ENCODE data around the gene TUFT1. TPM values are rescaled to one million over a fixed set of nuclear protein-coding genes. Genes with fewer than 3 reads are reported as not detected.

Gene TUFT1
- polyA plus RNA-seq, 1 donor = 9.5 TPM

GRCh38 chr1:151537112-151537511 is 3.0 kb upstream of the TUFT1 start:
- DNase-seq (ENCODE audit: low read depth) = no peak

- peak; percentile 28 for DNase-seq (ENCODE audit: low read depth)
Measured at GRCh38 chr1:151539321-151540020, 638 bp upstream of the TUFT1 start.

DNA sequence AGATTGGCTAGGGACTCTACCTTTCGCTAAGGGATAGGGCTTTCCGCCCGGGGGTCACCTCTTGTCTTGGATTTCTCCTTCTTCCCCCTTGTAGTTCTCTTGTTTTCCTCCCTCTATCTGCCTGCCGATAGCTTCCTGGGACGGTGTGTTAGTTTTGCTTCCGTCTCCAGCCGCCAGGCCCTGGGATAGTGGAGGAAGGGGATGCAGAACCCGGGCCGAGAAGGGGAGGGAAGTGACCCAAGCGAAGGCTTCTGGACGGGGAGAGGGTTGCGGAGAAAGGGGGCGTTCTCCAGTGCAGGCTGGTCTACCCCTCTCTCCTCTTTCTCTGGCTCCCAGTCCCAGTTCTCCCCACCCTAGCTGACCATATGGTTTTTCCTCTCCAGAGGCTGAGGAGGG is 871 bp downstream of the TUFT1 start:
- DNase-seq (ENCODE audit: low read depth) = no peak

DNA sequence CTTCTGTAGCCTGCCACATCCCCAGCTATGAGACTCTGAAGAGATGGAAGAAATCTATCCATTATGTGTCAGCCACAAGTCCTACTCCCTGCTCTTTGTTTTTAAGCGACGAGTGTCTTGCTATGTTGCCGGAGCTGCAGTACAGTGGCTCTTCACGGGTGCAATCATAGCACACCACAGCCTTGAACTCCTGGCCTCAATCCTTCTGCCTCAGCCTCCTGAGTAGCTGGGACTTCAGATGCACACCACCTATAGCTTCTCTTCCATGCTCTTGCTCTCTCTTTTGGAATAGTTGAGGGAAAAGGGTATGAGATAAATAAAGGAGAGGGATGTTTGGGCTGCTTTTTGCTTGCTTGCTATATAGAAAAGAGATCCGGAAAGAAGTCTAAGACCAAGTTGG is 1.6 kb downstream of the TUFT1 start:
- DNase-seq (ENCODE audit: low read depth) = no peak

DNA sequence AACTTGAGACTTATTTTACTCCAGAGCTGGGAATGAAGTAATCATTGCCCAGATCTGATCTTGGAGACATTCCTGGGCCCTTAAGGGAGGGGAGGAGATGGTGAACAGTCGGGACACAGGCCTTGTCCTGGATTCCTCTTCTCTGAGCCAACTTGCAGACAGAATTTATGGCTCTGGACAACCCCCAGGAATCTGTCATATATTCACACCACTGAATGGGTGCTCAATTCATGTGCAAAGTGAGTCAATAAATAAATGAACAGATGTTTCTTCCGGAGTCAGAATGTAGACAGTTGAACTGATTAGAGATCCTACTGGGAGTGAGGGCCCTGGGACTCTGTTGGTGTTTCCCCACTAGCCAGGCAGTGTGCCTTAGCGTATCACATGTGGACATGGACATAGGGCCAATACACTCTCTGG is 2.6 kb downstream of the TUFT1 start:
- no peak for DNase-seq (ENCODE audit: low read depth)

DNA sequence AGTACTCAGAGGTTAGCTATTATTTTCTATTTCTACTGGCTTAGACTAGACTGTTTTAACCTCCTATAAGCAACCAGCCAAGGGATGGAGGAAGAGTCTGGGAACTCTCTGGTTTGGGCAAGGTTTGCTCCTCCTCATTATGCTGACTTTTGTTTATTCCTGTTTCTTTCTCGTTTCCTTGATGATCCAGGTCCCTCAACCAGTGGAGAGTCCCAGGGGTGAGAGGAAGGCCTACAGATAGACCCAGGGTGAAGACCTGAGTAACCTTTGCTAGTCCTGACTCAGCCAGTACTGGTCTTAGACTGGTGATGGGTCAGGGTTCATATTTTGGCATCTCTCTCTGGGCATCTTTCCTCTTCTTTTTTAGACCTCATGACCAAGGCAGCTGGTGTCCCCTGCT is 5.4 kb downstream of the TUFT1 start:
- no peak for DNase-seq (ENCODE audit: low read depth)

DNA sequence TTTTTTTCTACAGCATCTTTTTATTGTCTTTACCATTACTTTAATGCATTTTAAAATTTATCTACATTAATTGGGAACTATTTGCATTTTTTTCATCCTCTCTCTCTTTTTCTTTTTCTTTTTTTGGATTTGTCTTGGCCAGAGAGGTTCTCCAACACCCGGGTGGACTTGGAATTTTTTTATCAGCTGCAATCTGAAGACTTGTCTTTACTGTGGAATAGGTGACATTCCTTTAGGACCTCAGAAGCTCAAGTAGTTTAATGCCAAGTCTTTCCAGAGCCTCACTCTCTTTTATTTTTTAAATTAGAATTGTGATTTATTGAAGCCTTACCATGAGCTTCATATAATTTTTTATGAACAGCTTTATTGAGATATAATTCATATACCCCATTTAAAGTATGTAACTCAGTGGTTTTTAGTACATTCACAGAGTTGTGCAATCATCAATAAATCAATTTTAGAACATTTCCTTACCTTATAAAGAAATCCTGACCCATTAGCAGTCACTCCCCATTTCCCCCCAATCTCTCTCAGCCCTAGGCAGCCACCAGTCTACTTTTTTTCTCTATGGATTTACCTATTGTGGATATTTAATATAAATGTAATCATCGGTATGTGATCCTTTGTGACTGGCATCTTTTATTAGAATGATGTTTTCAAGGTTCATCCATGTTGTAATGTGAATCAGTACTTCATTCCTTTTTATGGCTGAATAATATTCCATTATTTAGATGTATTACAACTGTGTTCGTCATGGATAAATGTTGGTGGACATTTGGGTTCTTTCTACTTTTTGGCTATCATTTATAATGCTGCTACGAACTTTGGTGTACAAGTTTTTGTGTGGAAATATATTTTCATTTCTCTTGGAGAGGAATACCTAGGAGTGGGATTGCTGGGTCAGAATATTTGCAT is 6.2 kb downstream of the TUFT1 start:
- no peak for DNase-seq (ENCODE audit: low read depth)

GRCh38 chr1:151547119-151547899 is 7.2 kb downstream of the TUFT1 start:
- DNase-seq (ENCODE audit: low read depth) = no peak

DNA sequence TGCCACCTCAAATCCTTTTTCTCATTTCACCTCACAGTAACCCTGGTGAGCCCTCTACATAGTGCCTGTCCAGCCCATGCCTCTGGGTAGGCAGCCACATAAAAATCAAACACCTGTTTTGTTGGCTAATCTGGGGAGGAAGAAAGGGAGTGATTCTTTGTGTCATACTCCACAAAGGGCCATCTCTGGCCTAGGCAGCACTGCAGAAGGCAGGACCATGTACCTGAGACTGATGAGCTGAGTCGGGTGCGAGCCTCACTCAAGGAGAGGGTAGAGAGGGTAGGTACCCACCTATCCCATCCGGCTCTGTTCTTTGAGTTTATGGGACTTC is 7.8 kb downstream of the TUFT1 start:
- DNase-seq (ENCODE audit: low read depth) = no peak

- no peak for DNase-seq (ENCODE audit: low read depth)
Measured at GRCh38 chr1:151549199-151549598, 9.1 kb downstream of the TUFT1 start.

- no peak for DNase-seq (ENCODE audit: low read depth)
Measured at GRCh38 chr1:151553659-151554058, 13.6 kb downstream of the TUFT1 start.

DNA sequence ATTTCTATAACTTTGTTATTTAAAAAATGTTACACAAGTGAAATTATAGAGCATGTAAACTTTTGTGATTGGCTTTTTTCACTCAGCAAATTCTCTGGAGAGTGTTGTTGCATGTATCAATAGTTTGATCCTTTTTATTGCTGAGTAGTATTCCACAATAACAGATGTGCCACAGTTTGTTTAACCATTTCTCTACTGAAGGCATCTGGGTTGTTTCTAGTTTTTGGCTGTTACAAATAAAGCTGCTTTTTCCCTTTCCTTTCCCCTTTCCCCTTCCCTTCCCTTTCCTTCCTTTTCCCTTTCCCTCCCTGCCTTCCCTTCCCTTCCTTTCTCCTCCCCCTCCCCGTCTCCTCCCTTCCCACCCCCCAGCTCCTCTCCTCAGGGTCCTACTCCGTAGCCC is 15.9 kb downstream of the TUFT1 start:
- DNase-seq (ENCODE audit: low read depth) = no peak

GRCh38 chr1:151562661-151563060 is 22.6 kb downstream of the TUFT1 start:
- no peak for DNase-seq (ENCODE audit: low read depth)

- no peak for DNase-seq (ENCODE audit: low read depth)
Measured at GRCh38 chr1:151563376-151563775, 23.3 kb downstream of the TUFT1 start.

DNA sequence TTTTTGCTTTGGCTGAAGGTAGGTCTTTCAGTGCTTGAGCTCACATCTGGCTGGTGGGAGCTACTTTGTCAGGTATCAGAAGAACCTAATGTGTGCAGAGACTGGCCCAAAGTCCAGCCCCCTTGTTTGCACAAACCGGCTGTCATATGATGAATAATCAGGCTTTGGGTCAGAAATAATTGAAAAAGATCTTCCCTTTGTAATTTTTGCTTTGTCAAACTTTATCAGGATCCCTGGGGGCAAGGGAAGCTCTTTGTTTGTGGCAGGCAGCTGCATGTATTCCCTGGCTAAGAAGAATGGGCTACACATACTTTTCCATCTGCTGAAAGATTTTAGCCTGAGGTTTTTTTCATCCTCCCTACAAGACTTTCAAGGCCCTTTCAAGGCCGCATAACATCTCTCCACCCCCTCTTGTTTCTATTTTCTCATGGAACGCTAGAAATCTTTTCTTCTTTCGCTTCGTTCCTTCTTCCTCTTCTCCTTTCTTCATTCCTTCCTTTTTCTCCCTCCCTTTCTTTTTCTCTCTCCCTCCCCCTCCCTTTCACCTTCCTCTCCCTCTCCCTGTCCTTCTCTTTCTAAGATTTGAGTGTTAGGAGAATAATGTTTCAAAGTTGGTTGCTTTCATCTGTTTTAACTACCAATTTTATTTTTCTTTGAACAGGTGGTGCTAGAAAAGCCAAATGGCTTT is 25.5 kb downstream of the TUFT1 start:
- DNase-seq (ENCODE audit: low read depth) = no peak

GRCh38 chr1:151568626-151569088 is 28.5 kb downstream of the TUFT1 start:
- no peak for DNase-seq (ENCODE audit: low read depth)

GRCh38 chr1:151570819-151571218 is 30.7 kb downstream of the TUFT1 start:
- DNase-seq (ENCODE audit: low read depth) = no peak

DNA sequence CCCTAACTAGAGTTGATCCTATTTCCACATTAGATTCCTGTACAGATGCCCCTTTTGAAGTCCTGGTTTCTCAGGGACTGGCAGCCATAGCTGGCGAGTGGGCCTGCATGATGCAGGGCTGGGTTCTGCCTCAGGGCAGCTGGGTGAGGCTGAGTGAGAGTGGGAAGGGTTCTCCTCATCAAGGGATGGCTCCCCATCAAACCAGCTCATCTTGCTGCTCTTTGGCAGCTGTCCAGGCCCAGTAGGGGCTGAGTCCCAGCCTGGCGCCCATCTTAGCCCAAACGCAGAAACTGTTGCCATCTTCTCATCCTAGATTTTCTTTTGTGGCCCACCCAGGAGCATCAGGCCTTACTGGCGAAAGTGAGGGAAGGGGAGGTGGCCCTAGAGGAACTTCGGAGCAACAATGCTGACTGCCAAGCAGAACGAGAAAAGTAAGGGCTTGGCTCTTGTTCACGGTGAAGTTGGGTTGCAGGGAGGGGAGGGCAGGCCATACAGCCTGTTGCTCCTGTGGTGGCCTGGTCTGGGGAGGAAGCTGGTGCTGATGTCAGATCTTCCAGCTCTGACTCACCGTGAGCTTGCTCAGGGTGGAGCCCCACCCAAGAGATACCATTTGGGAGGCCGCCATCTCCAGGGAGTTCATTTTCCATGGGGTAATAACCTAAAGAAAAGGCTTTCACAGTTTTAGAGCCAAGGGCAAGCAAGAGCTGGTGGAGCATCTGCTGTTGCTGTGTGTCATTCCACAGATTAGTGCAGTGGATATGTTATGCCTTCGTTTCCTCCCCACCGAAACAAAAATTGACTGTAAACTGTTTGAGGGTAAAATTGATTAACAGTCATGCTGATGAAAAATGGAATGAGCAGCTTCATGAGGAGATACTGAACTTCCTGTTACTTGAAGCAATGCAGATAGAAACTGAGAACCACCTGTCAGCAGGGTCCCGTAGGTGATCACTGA is 34.7 kb downstream of the TUFT1 start:
- no peak for DNase-seq (ENCODE audit: low read depth)

- no peak for DNase-seq (ENCODE audit: low read depth)
Measured at GRCh38 chr1:151577173-151577572, 37.1 kb downstream of the TUFT1 start.

DNA sequence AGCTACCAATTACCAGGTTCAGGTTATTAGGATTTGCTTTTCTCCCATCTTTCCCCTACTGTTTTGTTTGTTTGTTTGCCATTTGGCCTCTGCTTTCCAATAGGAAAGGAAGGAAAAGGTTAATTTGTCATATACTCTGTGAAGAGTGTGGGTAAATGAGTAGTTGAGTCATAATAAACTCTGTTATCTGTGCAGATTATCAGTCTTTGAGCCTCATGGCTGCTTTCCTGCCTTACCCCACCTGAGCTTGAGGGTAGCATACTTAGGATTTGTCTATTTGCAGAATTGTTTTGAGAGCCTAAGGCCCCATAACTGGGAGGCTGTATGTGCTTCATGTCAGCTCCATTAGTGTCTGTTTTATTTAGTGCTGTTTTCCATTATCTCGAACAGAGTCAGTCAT is 38.8 kb downstream of the TUFT1 start:
- DNase-seq (ENCODE audit: low read depth) = no peak

All from forelimb muscle (tissue), 1 donor.